Peyer's patch (tissue), 4 donors: ENCODE data around the gene SALL1. TPM values are rescaled to one million over a fixed set of nuclear protein-coding genes. Genes with fewer than 3 reads are reported as not detected.

ENCODE experiments used
- DNase-seq, 3 donors: peaks; one replicate each; pipeline ENCODE4 v3.0.0-alpha.2; 2017 to 2019
- H3K27ac ChIP-seq, 4 donors: fragments of 200-600 bp; sonication (generic); one replicate each; pipeline ENCODE4 v1.5.1; 2016 to 2019
- H3K27me3 ChIP-seq, 2 donors: fragments of 200-600 bp; sonication (generic); one replicate each; pipeline ENCODE4 v1.5.1; 2019
- H3K36me3 ChIP-seq, 3 donors: fragments of 200-600 bp; sonication (generic); one replicate each; pipeline ENCODE4 v1.5.1; 2016 to 2019
- H3K4me1 ChIP-seq, 4 donors: fragments of 200-600 bp; sonication (generic); one replicate each; pipeline ENCODE4 v1.5.1; 2016 to 2019
- H3K4me3 ChIP-seq, 4 donors: fragments of 200-600 bp; sonication (generic); 1 replicate in 3 of 4; 2 replicates in 1 of 4; pipeline ENCODE4 v1.5.1; 2016 to 2019; ENCODE audit warnings: mild to moderate bottlenecking in 1 of 4
- H3K9me3 ChIP-seq, 4 donors: fragments of 200-600 bp; sonication (generic); one replicate each; pipeline ENCODE4 v1.5.1; 2016 to 2019; ENCODE audit warnings: mild to moderate bottlenecking in 1 of 4
- CTCF ChIP-seq, 6 experiments: fragments of 450-650 bp in 4 of 6; fragments of 200-600 bp in 2 of 6; sonication (generic) in 1 of 6; IDR thresholded peaks; one replicate each; pipeline ENCODE4 v1.5.1; 2017 to 2019; ENCODE audit warnings: antibody characterized with exemption in 6 of 6, mild to moderate bottlenecking in 3 of 6, moderate library complexity in 1 of 6
- POLR2A ChIP-seq, 2 donors: fragments of 450-650 bp; IDR thresholded peaks; one replicate each; pipeline ENCODE4 v1.5.1; 2017; ENCODE audit warnings: antibody characterized with exemption in 2 of 2, mild to moderate bottlenecking in 2 of 2, moderate library complexity in 2 of 2
- total RNA-seq, 4 donors: library from RNA; depleted of rRNA; stranded (reverse); fragments of >200 nt; gene quantifications; one replicate each; pipeline ENCODE4 v1.1.0, GENCODE V29; 2016

SALL1 gene
- total RNA-seq, 4 donors from 2014 or later: 0.53 to 12.4 (median 2.5) TPM

DNA sequence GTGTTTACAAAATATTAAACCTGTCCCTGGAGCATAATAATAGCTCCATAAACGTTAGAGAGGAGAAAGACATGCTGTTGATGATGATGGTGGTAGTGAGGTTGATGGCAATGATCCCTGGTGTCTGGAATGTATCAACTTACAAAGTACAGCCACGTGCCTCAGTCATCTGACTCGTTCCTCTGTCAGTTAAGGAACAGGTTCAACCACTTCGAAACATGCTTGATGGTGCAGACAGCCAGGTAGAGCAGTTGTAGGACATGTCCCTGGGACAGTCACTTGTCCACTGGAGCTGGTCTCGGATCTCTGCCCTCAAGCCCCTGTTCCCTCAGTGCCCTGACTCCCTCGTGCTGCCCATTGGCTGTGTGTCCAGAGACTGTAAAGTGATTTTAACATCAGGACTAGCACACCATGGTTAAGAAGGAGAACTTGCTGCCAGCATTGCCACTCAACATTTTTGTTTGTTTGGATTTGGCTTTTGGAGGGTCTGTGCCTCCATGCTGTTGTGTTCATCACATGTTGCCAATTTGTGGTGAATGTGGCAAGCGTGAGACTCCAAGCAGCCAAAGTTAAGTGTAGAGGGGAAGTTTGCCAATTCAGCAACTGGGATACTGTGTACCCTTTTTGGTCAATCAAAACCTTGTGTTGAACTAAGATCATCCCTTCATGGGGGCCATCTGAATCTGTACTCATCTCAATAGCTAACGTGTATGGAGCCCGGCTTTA is 16.3 kb upstream of the SALL1 start:
- Histone ChIP-seq H3K36me3 (no peaks in the 10 kb centered on the region), H3K27me3 (no peaks in the 10 kb centered on the region), H3K27ac (no peak overlapping the region), H3K4me1 (no peaks in the 10 kb centered on the region), H3K9me3 (no peaks in the 10 kb centered on the region), H3K4me3 (no peak overlapping the region)
- TF ChIP-seq CTCF (IDR thresholded peaks at IDR 0.05): no peak
- no peak for DNase-seq

GRCh38 chr16:51166541-51166940 is 15.5 kb upstream of the SALL1 start:
- no peaks in the 10 kb centered on the region for H3K36me3 ChIP-seq
- H3K4me1 ChIP-seq: no peaks in the 10 kb centered on the region
- no peaks in the 10 kb centered on the region for H3K9me3 ChIP-seq
- no peak overlapping the region for H3K27ac ChIP-seq
- no peak overlapping the region for H3K4me3 ChIP-seq
- no peaks in the 10 kb centered on the region for H3K27me3 ChIP-seq
- DNase-seq: no peak
- TF ChIP-seq POLR2A (IDR thresholded peaks at IDR 0.05): no peak
- no peak for TF ChIP-seq CTCF (IDR thresholded peaks at IDR 0.05)

DNA sequence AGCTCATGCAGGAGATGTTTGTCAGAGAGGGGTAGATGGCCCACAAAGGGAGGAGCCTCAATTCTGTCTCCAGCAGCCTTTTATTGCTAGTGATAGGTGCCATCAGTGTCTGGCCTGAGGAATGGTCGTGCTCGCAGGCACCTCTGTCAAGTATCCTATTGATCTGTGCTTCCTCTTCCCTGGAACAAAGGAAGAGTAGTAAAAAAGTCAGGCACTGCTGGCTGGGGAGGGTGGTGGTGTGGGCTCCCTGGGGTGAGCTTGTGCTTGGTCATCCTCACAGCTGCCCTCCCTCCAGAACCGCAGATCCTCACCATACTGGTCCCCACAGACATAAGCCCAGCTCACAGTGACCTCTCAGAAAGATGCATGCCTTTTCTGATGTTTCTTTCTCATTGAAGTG is 15.0 kb upstream of the SALL1 start:
- H3K4me3 ChIP-seq: no peak overlapping the region
- DNase-seq: no peak
- H3K9me3 ChIP-seq: no peaks in the 10 kb centered on the region
- no peaks in the 10 kb centered on the region for H3K36me3 ChIP-seq
- no peaks in the 10 kb centered on the region for H3K4me1 ChIP-seq
- H3K27me3 ChIP-seq: no peaks in the 10 kb centered on the region
- H3K27ac ChIP-seq: no peak overlapping the region
- TF ChIP-seq CTCF (IDR thresholded peaks at IDR 0.05): no peak
- TF ChIP-seq POLR2A (IDR thresholded peaks at IDR 0.05): no peak

- Histone ChIP-seq H3K9me3 (no peaks in the 10 kb centered on the region), H3K36me3 (no peaks in the 10 kb centered on the region), H3K4me1 (no peaks in the 10 kb centered on the region), H3K27ac (no peak overlapping the region), H3K4me3 (no peak overlapping the region), H3K27me3 (no peaks in the 10 kb centered on the region)
- no peak for DNase-seq
- TF ChIP-seq POLR2A (IDR thresholded peaks at IDR 0.05) (no peak), CTCF (IDR thresholded peaks at IDR 0.05) (no peak)
These were observed 14.0 kb upstream of the SALL1 start for GRCh38 chr16:51165043-51165442.

DNA sequence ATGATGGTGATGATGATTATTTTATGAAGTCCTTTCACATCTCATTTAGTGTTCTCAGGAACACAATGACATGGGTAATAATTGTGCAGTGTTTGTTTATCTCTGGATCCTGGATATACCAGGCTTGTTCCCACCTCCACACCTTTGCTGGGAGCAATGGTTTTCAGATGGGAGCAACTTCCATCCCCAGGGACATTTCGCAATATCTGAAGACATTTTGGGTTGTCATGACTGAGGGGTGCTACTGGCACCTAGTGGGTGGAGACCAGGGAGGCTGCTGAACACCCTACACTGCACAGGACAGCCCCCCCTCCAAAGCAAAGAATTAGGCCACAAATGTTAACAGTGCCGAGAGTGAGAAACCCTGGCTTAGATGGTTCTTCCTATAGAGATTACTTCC is 13.5 kb upstream of the SALL1 start:
- Histone ChIP-seq H3K27me3 (no peaks in the 10 kb centered on the region), H3K4me1 (no peaks in the 10 kb centered on the region), H3K4me3 (no peak overlapping the region), H3K9me3 (no peaks in the 10 kb centered on the region), H3K27ac (no peak overlapping the region), H3K36me3 (no peaks in the 10 kb centered on the region)
- no peak for DNase-seq
- no peak for TF ChIP-seq POLR2A (IDR thresholded peaks at IDR 0.05)
- TF ChIP-seq CTCF (IDR thresholded peaks at IDR 0.05): no peak
